CD4-positive, alpha-beta T cell treated with Interleukin-4 for 1 hour (primary cell): ENCODE results near the gene FBRSL1.

Experiments
- DNase-seq, 2 donors: peaks; one replicate each; pipeline ENCODE4 v3.0.0-alpha.2; 2020 to 2022

FBRSL1 gene

GRCh38 chr12:132545164-132545953, 55.4 kb downstream of the FBRSL1 start:
- DNase-seq: no peak

- no peak for DNase-seq
Measured at GRCh38 chr12:132545955-132546354, 56.0 kb downstream of the FBRSL1 start.

- no peak for DNase-seq
Measured at GRCh38 chr12:132546647-132547046, 56.7 kb downstream of the FBRSL1 start.

- no peak for DNase-seq
Measured at GRCh38 chr12:132547205-132547740, 57.3 kb downstream of the FBRSL1 start.

GRCh38 chr12:132548430-132549058, 58.6 kb downstream of the FBRSL1 start:
- DNase-seq: no peak

GRCh38 chr12:132549059-132549458, 59.1 kb downstream of the FBRSL1 start:
- no peak for DNase-seq

- DNase-seq: no peak
Measured at GRCh38 chr12:132550014-132550802, 60.3 kb downstream of the FBRSL1 start.

GRCh38 chr12:132550830-132551640, 61.1 kb downstream of the FBRSL1 start:
- DNase-seq: no peak

- no peak for DNase-seq
Measured at GRCh38 chr12:132551641-132552031, 61.7 kb downstream of the FBRSL1 start.

GRCh38 chr12:132554845-132555630, 65.1 kb downstream of the FBRSL1 start:
- DNase-seq: no peak

- DNase-seq: no peak
Measured at GRCh38 chr12:132555686-132556085, 65.7 kb downstream of the FBRSL1 start.

GRCh38 chr12:132556216-132556615, 66.3 kb downstream of the FBRSL1 start:
- no peak for DNase-seq

GRCh38 chr12:132556801-132557200, 66.8 kb downstream of the FBRSL1 start:
- DNase-seq: no peak

GRCh38 chr12:132557291-132558015, 67.5 kb downstream of the FBRSL1 start:
- DNase-seq: no peak

GRCh38 chr12:132558042-132558856, 68.3 kb downstream of the FBRSL1 start:
- no peak for DNase-seq

GRCh38 chr12:132558861-132559623, 69.1 kb downstream of the FBRSL1 start:
- peak in 1 of 2 donors; percentile 45 for DNase-seq

- DNase-seq: peak; percentile 20 to 32
Measured at GRCh38 chr12:132559652-132560363, 69.9 kb downstream of the FBRSL1 start.

- DNase-seq: no peak
Measured at GRCh38 chr12:132560364-132560613, 70.3 kb downstream of the FBRSL1 start.
